GM12878 (cell line): Measurements from ENCODE around the gene DNAJC9. TPM values are rescaled to one million over a fixed set of nuclear protein-coding genes. Genes with fewer than 3 reads are reported as not detected.

Source experiments
- BACH1 ChIP-seq: fragments of 450-650 bp; IDR thresholded peaks from 2 replicates; pipeline ENCODE4 v1.6.1; 2017; ENCODE audit warnings: mild to moderate bottlenecking, borderline replicate concordance
- BHLHE40 ChIP-seq, 2 experiments: fragments of 450-650 bp in 1 of 2; IDR thresholded peaks; 2 replicates each; pipeline ENCODE4 v1.6.1; 2011 to 2017; ENCODE audit warnings: low read depth in 2 of 2, borderline replicate concordance in 1 of 2, improper control_type of control experiment in 1 of 2, low read length in 1 of 2, mild to moderate bottlenecking in 1 of 2
- GABPA ChIP-seq: IDR thresholded peaks from 2 replicates; pipeline ENCODE4 v1.6.1; 2014; ENCODE audit warnings: antibody characterized with exemption, low read depth, mild to moderate bottlenecking, inconsistent platforms
- KLF5 ChIP-seq: fragments of 450-650 bp; IDR thresholded peaks from 2 replicates; pipeline ENCODE4 v1.6.1; 2014; ENCODE audit warnings: mild to moderate bottlenecking; ENCODE audit not compliant: partially characterized antibody
- MEF2B ChIP-seq: fragments of 450-650 bp; IDR thresholded peaks from 2 replicates; pipeline ENCODE4 v1.6.1; 2018; ENCODE audit warnings: mild to moderate bottlenecking, moderate library complexity; ENCODE audit not compliant: partially characterized antibody, poor library complexity, severe bottlenecking
- NFIC ChIP-seq: IDR thresholded peaks from 2 replicates; pipeline ENCODE4 v1.6.1; 2012; ENCODE audit warnings: low read depth, mild to moderate bottlenecking, inconsistent platforms, low read length, moderate library complexity
- NR2F1 ChIP-seq: fragments of 450-650 bp; conservative IDR thresholded peaks from 2 replicates; pipeline ENCODE4 v1.6.1; 2017; ENCODE audit warnings: mild to moderate bottlenecking
- POLR2A ChIP-seq: IDR thresholded peaks from 2 replicates; pipeline ENCODE4 v1.6.1; 2011; ENCODE audit warnings: low read depth, mild to moderate bottlenecking, low read length
- RFX5 ChIP-seq: IDR thresholded peaks from 2 replicates; pipeline ENCODE4 v1.6.1; 2011; ENCODE audit warnings: low read depth, low read length, improper control_type of control experiment
- SIX5 ChIP-seq: IDR thresholded peaks from 2 replicates; pipeline ENCODE4 v1.6.1; 2011; ENCODE audit warnings: mild to moderate bottlenecking, low read depth, low read length, moderate library complexity; ENCODE audit not compliant: severe bottlenecking
- SMAD1 ChIP-seq: fragments of 450-650 bp; IDR thresholded peaks from 2 replicates; pipeline ENCODE4 v1.6.1; 2018; ENCODE audit warnings: mild to moderate bottlenecking, low read depth; ENCODE audit not compliant: partially characterized antibody
- SMC3 ChIP-seq: IDR thresholded peaks from 2 replicates; pipeline ENCODE4 v1.6.1; 2011; ENCODE audit warnings: low read length, improper control_type of control experiment, borderline replicate concordance
- SUZ12 ChIP-seq: fragments of 200-600 bp; sonication (generic); IDR thresholded peaks from one replicate; pipeline ENCODE4 v1.6.1; 2018; ENCODE audit warnings: antibody characterized with exemption, mild to moderate bottlenecking; ENCODE audit not compliant: unreplicated experiment
- TARDBP ChIP-seq: IDR thresholded peaks from 2 replicates; pipeline ENCODE4 v1.6.1; 2016; ENCODE audit warnings: borderline replicate concordance
- ZNF622 ChIP-seq: fragments of 450-650 bp; IDR thresholded peaks from 2 replicates; pipeline ENCODE4 v1.6.1; 2017; ENCODE audit warnings: mild to moderate bottlenecking, inconsistent platforms
- polyA plus RNA-seq, 11 experiments: library from polyadenylated mRNA; depleted of rRNA in 4 of 11; unstranded in 6 of 11; stranded (reverse) in 5 of 11; fragments of >200 nt; fragmentation: Nextera tagmentation in 4 of 11; fragmentation: Illumina TruSeq in 1 of 11; extraction: Ambion mirVana in 4 of 11; extraction: Trizol in 1 of 11; gene quantifications; 1 replicate in 1 of 11; 2 replicates in 10 of 11; pipeline versions ENCODE4 v1.2.1 to v1.2.3, GENCODE V29; 2011 to 2016; ENCODE audit warnings: inconsistent platforms in 2 of 11, missing spikeins in 2 of 11, low read depth in 1 of 11
- total RNA-seq, 4 experiments: library from RNA; depleted of rRNA in 3 of 4; stranded (reverse); fragments of >200 nt in 3 of 4; fragmentation: Illumina TruSeq in 1 of 4; extraction: Trizol in 1 of 4; gene quantifications; 2 replicates each; pipeline versions ENCODE4 v1.2.1 to v1.2.3, GENCODE V29; 2013 to 2021
- TF ChIP-seq, protein P1 (sequence below): fragments of 450-650 bp; conservative IDR thresholded peaks from 2 replicates; pipeline ENCODE4 v1.6.1; 2017; ENCODE audit warnings: mild to moderate bottlenecking, moderate library complexity
- TF ChIP-seq, protein P2 (sequence below): fragments of 450-650 bp; IDR thresholded peaks from 2 replicates; pipeline ENCODE4 v1.6.1; 2018; ENCODE audit warnings: mild to moderate bottlenecking, low read depth, moderate library complexity; ENCODE audit not compliant: partially characterized antibody
- TF ChIP-seq, protein P3 (sequence below): fragments of 450-650 bp; formaldehyde crosslinking; IDR thresholded peaks from 2 replicates; pipeline ENCODE4 v1.4.0; 2022; ENCODE audit warnings: mild to moderate bottlenecking, moderate library complexity
- TF ChIP-seq, protein P4 (sequence below): IDR thresholded peaks from 2 replicates; pipeline ENCODE4 v1.6.1; 2012; ENCODE audit warnings: low read depth, low read length, improper control_type of control experiment

DNAJC9 gene
- total and polyA plus RNA-seq, 10 of the 15 experiments (the other 5 are each of a cell fraction or from before 2014, with no cell fraction given) = 15.0 to 72.9 (median 41.8) TPM

DNA sequence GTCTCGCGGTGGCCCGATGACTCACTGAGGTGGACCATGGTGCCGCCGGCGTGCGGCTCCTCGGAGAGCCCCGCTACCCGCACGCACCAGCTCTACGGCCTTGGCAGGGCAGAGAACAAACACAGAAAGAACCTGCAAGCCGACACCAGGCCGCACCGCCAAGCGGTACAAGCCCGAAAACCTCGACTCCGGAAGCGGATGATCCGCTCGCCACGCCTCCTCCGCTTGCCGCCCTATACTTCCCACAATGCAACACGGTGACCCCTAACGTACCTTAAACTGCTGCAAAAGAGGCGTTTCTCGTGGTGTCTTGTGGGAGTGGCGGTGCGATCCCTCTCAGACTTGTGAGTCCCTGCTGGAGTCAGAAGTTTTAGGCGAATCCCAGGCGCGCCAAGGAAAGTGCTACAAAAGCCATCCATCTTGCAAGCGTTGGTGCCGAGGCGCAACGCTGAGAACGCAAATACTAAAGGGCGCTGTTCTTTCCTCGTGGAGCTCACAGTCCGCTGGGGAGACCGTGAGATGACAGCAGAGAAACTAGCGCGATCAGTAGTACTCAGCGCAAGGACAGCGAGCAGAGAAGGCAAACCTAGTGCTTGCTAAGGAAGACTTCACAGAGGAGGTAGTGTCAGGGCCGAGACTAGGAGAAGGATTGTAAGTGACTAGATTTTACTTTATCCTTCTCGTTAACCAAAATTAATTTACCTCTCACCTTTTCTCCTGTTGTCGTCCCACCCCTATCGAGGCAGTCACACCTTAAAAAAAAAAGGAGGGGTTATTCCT, 5.6 kb upstream of the DNAJC9 start, which contains the start of gene MRPS16 (continued):
- TF ChIP-seq, protein P1, sequence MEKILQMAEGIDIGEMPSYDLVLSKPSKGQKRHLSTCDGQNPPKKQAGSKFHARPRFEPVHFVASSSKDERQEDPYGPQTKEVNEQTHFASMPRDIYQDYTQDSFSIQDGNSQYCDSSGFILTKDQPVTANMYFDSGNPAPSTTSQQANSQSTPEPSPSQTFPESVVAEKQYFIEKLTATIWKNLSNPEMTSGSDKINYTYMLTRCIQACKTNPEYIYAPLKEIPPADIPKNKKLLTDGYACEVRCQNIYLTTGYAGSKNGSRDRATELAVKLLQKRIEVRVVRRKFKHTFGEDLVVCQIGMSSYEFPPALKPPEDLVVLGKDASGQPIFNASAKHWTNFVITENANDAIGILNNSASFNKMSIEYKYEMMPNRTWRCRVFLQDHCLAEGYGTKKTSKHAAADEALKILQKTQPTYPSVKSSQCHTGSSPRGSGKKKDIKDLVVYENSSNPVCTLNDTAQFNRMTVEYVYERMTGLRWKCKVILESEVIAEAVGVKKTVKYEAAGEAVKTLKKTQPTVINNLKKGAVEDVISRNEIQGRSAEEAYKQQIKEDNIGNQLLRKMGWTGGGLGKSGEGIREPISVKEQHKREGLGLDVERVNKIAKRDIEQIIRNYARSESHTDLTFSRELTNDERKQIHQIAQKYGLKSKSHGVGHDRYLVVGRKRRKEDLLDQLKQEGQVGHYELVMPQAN = peak; percentile 88
- no peak for TF ChIP-seq SUZ12
- no peak for TF ChIP-seq TARDBP
- TF ChIP-seq ZNF622 = no peak
- TF ChIP-seq, protein P2, sequence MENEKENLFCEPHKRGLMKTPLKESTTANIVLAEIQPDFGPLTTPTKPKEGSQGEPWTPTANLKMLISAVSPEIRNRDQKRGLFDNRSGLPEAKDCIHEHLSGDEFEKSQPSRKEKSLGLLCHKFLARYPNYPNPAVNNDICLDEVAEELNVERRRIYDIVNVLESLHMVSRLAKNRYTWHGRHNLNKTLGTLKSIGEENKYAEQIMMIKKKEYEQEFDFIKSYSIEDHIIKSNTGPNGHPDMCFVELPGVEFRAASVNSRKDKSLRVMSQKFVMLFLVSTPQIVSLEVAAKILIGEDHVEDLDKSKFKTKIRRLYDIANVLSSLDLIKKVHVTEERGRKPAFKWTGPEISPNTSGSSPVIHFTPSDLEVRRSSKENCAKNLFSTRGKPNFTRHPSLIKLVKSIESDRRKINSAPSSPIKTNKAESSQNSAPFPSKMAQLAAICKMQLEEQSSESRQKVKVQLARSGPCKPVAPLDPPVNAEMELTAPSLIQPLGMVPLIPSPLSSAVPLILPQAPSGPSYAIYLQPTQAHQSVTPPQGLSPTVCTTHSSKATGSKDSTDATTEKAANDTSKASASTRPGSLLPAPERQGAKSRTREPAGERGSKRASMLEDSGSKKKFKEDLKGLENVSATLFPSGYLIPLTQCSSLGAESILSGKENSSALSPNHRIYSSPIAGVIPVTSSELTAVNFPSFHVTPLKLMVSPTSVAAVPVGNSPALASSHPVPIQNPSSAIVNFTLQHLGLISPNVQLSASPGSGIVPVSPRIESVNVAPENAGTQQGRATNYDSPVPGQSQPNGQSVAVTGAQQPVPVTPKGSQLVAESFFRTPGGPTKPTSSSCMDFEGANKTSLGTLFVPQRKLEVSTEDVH = peak; percentile 62
- TF ChIP-seq POLR2A = peak; percentile 99
- TF ChIP-seq KLF5 = peak; percentile 67
- 0 out of 2 replicates have a peak, but pooled peaks have one; percentile 7 for TF ChIP-seq BACH1
- peak in 1 of 2 experiments; percentile 55; a peak in 1 of 4 replicates for TF ChIP-seq BHLHE40 (IDR thresholded peaks at IDR 0.05; ENCODE audit: borderline replicate concordance in 1 of 2, low read depth in 2 of 2, low read length in 1 of 2)
- no peak for TF ChIP-seq SMC3
- TF ChIP-seq NR2F1 = peak; percentile 48; the same call in 1 of the 2 replicates
- TF ChIP-seq MEF2B = no peak
- TF ChIP-seq, protein P3, sequence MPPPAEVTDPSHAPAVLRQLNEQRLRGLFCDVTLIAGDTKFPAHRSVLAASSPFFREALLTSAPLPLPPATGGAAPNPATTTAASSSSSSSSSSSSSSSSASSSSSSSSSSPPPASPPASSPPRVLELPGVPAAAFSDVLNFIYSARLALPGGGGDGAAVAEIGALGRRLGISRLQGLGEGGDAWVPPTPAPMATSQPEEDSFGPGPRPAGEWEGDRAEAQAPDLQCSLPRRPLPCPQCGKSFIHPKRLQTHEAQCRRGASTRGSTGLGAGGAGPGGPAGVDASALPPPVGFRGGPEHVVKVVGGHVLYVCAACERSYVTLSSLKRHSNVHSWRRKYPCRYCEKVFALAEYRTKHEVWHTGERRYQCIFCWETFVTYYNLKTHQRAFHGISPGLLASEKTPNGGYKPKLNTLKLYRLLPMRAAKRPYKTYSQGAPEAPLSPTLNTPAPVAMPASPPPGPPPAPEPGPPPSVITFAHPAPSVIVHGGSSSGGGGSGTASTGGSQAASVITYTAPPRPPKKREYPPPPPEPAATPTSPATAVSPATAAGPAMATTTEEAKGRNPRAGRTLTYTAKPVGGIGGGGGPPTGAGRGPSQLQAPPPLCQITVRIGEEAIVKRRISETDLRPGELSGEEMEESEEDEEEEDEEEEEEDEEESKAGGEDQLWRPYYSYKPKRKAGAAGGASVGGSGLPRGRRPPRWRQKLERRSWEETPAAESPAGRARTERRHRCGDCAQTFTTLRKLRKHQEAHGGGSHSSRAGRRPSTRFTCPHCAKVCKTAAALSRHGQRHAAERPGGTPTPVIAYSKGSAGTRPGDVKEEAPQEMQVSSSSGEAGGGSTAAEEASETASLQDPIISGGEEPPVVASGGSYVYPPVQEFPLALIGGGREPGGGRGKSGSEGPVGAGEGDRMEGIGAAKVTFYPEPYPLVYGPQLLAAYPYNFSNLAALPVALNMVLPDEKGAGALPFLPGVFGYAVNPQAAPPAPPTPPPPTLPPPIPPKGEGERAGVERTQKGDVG (CRISPR knock-in tag) = no peak
- peak; percentile 22 for TF ChIP-seq SMAD1
- TF ChIP-seq SIX5 = peak; percentile 54
- TF ChIP-seq, protein P4, sequence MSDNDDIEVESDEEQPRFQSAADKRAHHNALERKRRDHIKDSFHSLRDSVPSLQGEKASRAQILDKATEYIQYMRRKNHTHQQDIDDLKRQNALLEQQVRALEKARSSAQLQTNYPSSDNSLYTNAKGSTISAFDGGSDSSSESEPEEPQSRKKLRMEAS = peak; percentile 68
- TF ChIP-seq NFIC = no peak
- no peak for TF ChIP-seq RFX5
- peak; percentile 85 for TF ChIP-seq GABPA
